Bronchial epithelial cell (primary cell): Measurements from ENCODE around the gene TMEM14A. TPM values are rescaled to one million over a fixed set of nuclear protein-coding genes. Genes with fewer than 3 reads are reported as not detected.
"Not testable (repeated sequence)": the region's sequence is repeated elsewhere in the genome, so short reads cannot be mapped to it uniquely, and the experiment has no call there.

ENCODE experiments used
- DNase-seq: peaks from one replicate; pipeline ENCODE4 v3.0.0-alpha.2; 2010; ENCODE audit warnings: low read depth
- FAIRE-seq: peaks from 2 replicates; lab custom pipeline; 2011; peaks lifted over from hg19 to GRCh38; lab: Jason Lieb, UNC
- H3K27me3 ChIP-seq: 2 replicates; pipeline ENCODE4 v1.5.1; 2011; ENCODE audit warnings: low read length; ENCODE audit not compliant: control insufficient read depth, insufficient read depth
- H3K36me3 ChIP-seq: 2 replicates; pipeline ENCODE4 v1.5.1; 2011; ENCODE audit warnings: low read length; ENCODE audit not compliant: control insufficient read depth, insufficient read depth
- H3K4me3 ChIP-seq: 2 replicates; pipeline ENCODE4 v1.5.1; 2011; ENCODE audit warnings: mild to moderate bottlenecking, low read depth, low read length, control low read depth
- CTCF ChIP-seq: IDR thresholded peaks from 2 replicates; pipeline ENCODE4 v1.5.1; 2011; ENCODE audit warnings: mild to moderate bottlenecking, moderate library complexity, low read length, control low read depth, inconsistent platforms; ENCODE audit not compliant: insufficient read depth, severe bottlenecking
- total RNA-seq: library from RNA; depleted of rRNA; stranded (reverse); fragments of >200 nt; gene quantifications from 2 replicates; pipeline ENCODE4 v1.2.1, GENCODE V29; 2014

TMEM14A gene
- total RNA-seq, 1 donor from 2014 or later: 22.6 TPM

- FAIRE-seq (no peak), DNase-seq (no peak)
- no peaks in the 10 kb centered on the region for H3K36me3 ChIP-seq
- no peak overlapping the region for H3K4me3 ChIP-seq
- no peaks in the 10 kb centered on the region for H3K27me3 ChIP-seq
- no peak for TF ChIP-seq CTCF
Measured at GRCh38 chr6:52649536-52650160, 21.3 kb upstream of the TMEM14A start.

GRCh38 chr6:52650941-52651340 is 20.0 kb upstream of the TMEM14A start:
- DNase-seq (no peak), FAIRE-seq (no peak)
- H3K36me3 ChIP-seq: no peaks in the 10 kb centered on the region
- TF ChIP-seq CTCF: no peak
- no peak overlapping the region for H3K4me3 ChIP-seq
- H3K27me3 ChIP-seq: no peaks in the 10 kb centered on the region

GRCh38 chr6:52653151-52653550 is 17.8 kb upstream of the TMEM14A start:
- FAIRE-seq: no peak
- no peak for DNase-seq
- Histone ChIP-seq H3K36me3 (no peaks in the 10 kb centered on the region), H3K4me3 (no peak overlapping the region), H3K27me3 (no peaks in the 10 kb centered on the region)
- TF ChIP-seq CTCF: no peak

GRCh38 chr6:52654007-52654406 is 16.9 kb upstream of the TMEM14A start:
- TF ChIP-seq CTCF: no peak
- no peak for FAIRE-seq
- no peaks in the 10 kb centered on the region for H3K27me3 ChIP-seq
- H3K36me3 ChIP-seq: no peaks in the 10 kb centered on the region
- H3K4me3 ChIP-seq: no peak overlapping the region
- DNase-seq: no peak

GRCh38 chr6:52654592-52654991 is 16.3 kb upstream of the TMEM14A start:
- Histone ChIP-seq H3K4me3 (no peak overlapping the region), H3K27me3 (no peaks in the 10 kb centered on the region), H3K36me3 (no peaks in the 10 kb centered on the region)
- no peak for DNase-seq
- FAIRE-seq: no peak
- no peak for TF ChIP-seq CTCF

- not testable (repeated sequence) for H3K27me3 ChIP-seq, H3K4me3 ChIP-seq, FAIRE-seq, H3K36me3 ChIP-seq, DNase-seq
Measured at GRCh38 chr6:52655941-52656340, 15.0 kb upstream of the TMEM14A start.
